Measurements from ENCODE around the gene RAB27A.

Gene RAB27A

GRCh38 chr15:55247311-55247710, 42.3 kb downstream of the RAB27A start:
- H4K20me1 ChIP-seq (ENCODE audit: insufficient read depth): no peaks in the 10 kb centered on the region
- H3K36me3 ChIP-seq (ENCODE audit: insufficient read depth): no peaks in the 10 kb centered on the region
- no peak overlapping the region for H3K4me2 ChIP-seq
- no peaks in the 10 kb centered on the region for H3K27me3 ChIP-seq (ENCODE audit: insufficient read depth, low read depth)
- TF ChIP-seq CTCF (conservative IDR thresholded peaks at IDR 0.05; ENCODE audit: low read depth, low read length): no peak
- no peak overlapping the region for H3K9ac ChIP-seq
- H2AFZ ChIP-seq (ENCODE audit: low read depth): no peak overlapping the region
- H3K27ac ChIP-seq: no peak overlapping the region
- no peaks in the 10 kb centered on the region for H3K79me2 ChIP-seq (ENCODE audit: insufficient read depth, low read depth)
- H3K4me3 ChIP-seq (IDR thresholded peaks at IDR 0.05; ENCODE audit: insufficient read depth, low read depth, low read length): no peak overlapping the region
- peaks cover 7% of the 10 kb centered on the region for H3K4me1 ChIP-seq (ENCODE audit: low read depth, poor library complexity, severe bottlenecking)

GRCh38 chr15:55246567-55246966, 43.0 kb downstream of the RAB27A start:
- H3K79me2 ChIP-seq (ENCODE audit: insufficient read depth, low read depth): no peaks in the 10 kb centered on the region
- H4K20me1 ChIP-seq (ENCODE audit: insufficient read depth): no peaks in the 10 kb centered on the region
- no peak overlapping the region for H3K4me3 ChIP-seq (IDR thresholded peaks at IDR 0.05; ENCODE audit: insufficient read depth, low read depth, low read length)
- H3K4me1 ChIP-seq (ENCODE audit: low read depth, poor library complexity, severe bottlenecking): peaks cover 7% of the 10 kb centered on the region
- no peak overlapping the region for H3K4me2 ChIP-seq
- no peak overlapping the region for H3K27ac ChIP-seq
- no peak overlapping the region for H2AFZ ChIP-seq (ENCODE audit: low read depth)
- H3K9ac ChIP-seq: no peak overlapping the region
- TF ChIP-seq CTCF (conservative IDR thresholded peaks at IDR 0.05; ENCODE audit: low read depth, low read length): no peak
- no peaks in the 10 kb centered on the region for H3K27me3 ChIP-seq (ENCODE audit: insufficient read depth, low read depth)
- H3K36me3 ChIP-seq (ENCODE audit: insufficient read depth): no peaks in the 10 kb centered on the region

- no peak for TF ChIP-seq CTCF (conservative IDR thresholded peaks at IDR 0.05; ENCODE audit: low read depth, low read length)
- Histone ChIP-seq H3K27me3 (ENCODE audit: insufficient read depth, low read depth) (no peaks in the 10 kb centered on the region), H4K20me1 (ENCODE audit: insufficient read depth) (no peaks in the 10 kb centered on the region), H3K36me3 (ENCODE audit: insufficient read depth) (no peaks in the 10 kb centered on the region), H3K27ac (no peak overlapping the region), H3K4me1 (ENCODE audit: low read depth, poor library complexity, severe bottlenecking) (peaks cover 7% of the 10 kb centered on the region), H3K4me2 (no peak overlapping the region), H2AFZ (ENCODE audit: low read depth) (no peak overlapping the region), H3K79me2 (ENCODE audit: insufficient read depth, low read depth) (no peaks in the 10 kb centered on the region), H3K9ac (no peak overlapping the region), H3K4me3 (IDR thresholded peaks at IDR 0.05; ENCODE audit: insufficient read depth, low read depth, low read length) (no peak overlapping the region)
These were observed 44.6 kb downstream of the RAB27A start for GRCh38 chr15:55245059-55245458.

- Histone ChIP-seq H4K20me1 (ENCODE audit: insufficient read depth) (no peaks in the 10 kb centered on the region), H3K36me3 (ENCODE audit: insufficient read depth) (no peaks in the 10 kb centered on the region), H3K4me3 (IDR thresholded peaks at IDR 0.05; ENCODE audit: insufficient read depth, low read depth, low read length) (no peak overlapping the region), H3K4me1 (ENCODE audit: low read depth, poor library complexity, severe bottlenecking) (peaks cover 9% of the 10 kb centered on the region), H3K79me2 (ENCODE audit: insufficient read depth, low read depth) (no peaks in the 10 kb centered on the region), H3K9ac (no peak overlapping the region), H2AFZ (ENCODE audit: low read depth) (no peak overlapping the region), H3K27ac (no peak overlapping the region), H3K27me3 (ENCODE audit: insufficient read depth, low read depth) (no peaks in the 10 kb centered on the region), H3K4me2 (no peak overlapping the region)
- TF ChIP-seq CTCF (conservative IDR thresholded peaks at IDR 0.05; ENCODE audit: low read depth, low read length): no peak
These were observed 47.7 kb downstream of the RAB27A start for GRCh38 chr15:55241891-55242290.

Measured in KMS-11 (cell line).